Measurements from ENCODE around the gene SERPINI1. TPM values are rescaled to one million over a fixed set of nuclear protein-coding genes. Genes with fewer than 3 reads are reported as not detected.

Gene SERPINI1, protein sequence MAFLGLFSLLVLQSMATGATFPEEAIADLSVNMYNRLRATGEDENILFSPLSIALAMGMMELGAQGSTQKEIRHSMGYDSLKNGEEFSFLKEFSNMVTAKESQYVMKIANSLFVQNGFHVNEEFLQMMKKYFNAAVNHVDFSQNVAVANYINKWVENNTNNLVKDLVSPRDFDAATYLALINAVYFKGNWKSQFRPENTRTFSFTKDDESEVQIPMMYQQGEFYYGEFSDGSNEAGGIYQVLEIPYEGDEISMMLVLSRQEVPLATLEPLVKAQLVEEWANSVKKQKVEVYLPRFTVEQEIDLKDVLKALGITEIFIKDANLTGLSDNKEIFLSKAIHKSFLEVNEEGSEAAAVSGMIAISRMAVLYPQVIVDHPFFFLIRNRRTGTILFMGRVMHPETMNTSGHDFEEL
- total RNA-seq, result 1 to 10 TPM in 2 of 4 donors, under 1 TPM in 1, not detected in 1; 0.54 to 4.1 (median 1.2) TPM

DNA sequence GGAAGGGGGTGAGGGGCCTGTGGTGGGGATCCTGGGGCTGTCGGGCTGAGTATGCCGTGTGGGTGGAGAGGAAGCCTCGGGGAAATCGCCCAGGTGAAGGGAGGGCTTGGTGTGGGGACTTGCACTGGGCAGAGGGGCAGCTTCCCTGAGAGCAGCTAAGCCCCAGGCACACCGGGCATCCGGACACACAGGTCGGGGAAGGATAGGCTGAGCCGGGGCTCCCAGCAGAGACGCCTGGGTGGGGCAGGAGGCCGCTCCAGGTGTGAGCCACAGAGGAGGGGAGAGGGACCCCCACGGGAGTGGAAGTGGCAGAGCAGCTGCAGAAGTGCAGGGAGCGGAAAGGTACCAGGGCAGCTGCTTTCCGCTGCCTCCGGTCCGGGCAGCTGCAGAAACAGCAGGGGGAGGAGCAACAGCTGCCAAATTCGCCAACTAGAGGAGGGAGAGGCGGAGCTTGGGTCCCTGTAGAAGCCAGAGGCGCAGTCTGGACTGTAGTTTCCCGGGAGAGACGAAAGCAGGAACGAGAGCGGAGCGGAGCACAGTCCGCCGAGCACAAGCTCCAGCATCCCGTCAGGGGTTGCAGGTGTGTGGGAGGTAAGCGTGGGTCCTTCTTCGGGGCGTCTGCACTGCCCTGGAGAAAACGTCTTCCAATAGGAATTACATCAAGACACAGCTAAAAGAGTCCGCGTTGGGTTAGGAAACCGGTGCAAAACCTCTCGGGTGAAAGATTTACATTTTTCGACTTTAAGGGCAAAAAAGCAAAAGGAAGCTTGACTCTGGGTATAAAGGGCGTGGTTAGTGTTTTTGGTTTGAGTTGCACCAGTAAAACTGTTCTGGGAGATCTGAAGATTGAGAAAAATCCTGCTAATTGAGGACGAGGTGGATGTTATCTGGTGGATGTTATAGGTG, at the start of gene SERPINI1:
TSS of gene SERPINI1 (plus strand) at position 489 of the 906 bp plus-strand sequence. CDS start 53,408 bp downstream, outside the sequence.
- DNase-seq, result peak; percentile 88 to 95 (median 90)
- Histone ChIP-seq H3K9me3 (no peaks in the 10 kb centered on the region), H3K27me3 (no peaks in the 10 kb centered on the region), H3K4me3 (peak within 1 kb of the TSS; percentile 79 to 83 (median 82)), H3K36me3 (no peaks in the 10 kb centered on the region), H3K27ac (peak within 1 kb of the TSS; percentile 79 to 96 (median 92)), H3K4me1 (peaks cover 0 to 15% (median 0%) of the 10 kb centered on the region in 4 donors)
- TF ChIP-seq, protein P1, sequence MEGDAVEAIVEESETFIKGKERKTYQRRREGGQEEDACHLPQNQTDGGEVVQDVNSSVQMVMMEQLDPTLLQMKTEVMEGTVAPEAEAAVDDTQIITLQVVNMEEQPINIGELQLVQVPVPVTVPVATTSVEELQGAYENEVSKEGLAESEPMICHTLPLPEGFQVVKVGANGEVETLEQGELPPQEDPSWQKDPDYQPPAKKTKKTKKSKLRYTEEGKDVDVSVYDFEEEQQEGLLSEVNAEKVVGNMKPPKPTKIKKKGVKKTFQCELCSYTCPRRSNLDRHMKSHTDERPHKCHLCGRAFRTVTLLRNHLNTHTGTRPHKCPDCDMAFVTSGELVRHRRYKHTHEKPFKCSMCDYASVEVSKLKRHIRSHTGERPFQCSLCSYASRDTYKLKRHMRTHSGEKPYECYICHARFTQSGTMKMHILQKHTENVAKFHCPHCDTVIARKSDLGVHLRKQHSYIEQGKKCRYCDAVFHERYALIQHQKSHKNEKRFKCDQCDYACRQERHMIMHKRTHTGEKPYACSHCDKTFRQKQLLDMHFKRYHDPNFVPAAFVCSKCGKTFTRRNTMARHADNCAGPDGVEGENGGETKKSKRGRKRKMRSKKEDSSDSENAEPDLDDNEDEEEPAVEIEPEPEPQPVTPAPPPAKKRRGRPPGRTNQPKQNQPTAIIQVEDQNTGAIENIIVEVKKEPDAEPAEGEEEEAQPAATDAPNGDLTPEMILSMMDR (IDR thresholded peaks at IDR 0.05), result no peak
- TF ChIP-seq POLR2A (IDR thresholded peaks at IDR 0.05), result peak; percentile 65 to 70

- Histone ChIP-seq H3K27ac (no peak overlapping the region), H3K4me1 (no peaks in the 10 kb centered on the region), H3K4me3 (no peak overlapping the region), H3K27me3 (no peaks in the 10 kb centered on the region), H3K36me3 (peaks cover 0 to 40% (median 0%) of the 10 kb centered on the region in 3 donors), H3K9me3 (no peaks in the 10 kb centered on the region)
- no peak for DNase-seq
- TF ChIP-seq POLR2A (IDR thresholded peaks at IDR 0.05), result no peak
- TF ChIP-seq, protein P1 (IDR thresholded peaks at IDR 0.05), result no peak
These were observed 44.2 kb upstream of the SERPINI1 start for GRCh38 chr3:167691366-167691765.

DNA sequence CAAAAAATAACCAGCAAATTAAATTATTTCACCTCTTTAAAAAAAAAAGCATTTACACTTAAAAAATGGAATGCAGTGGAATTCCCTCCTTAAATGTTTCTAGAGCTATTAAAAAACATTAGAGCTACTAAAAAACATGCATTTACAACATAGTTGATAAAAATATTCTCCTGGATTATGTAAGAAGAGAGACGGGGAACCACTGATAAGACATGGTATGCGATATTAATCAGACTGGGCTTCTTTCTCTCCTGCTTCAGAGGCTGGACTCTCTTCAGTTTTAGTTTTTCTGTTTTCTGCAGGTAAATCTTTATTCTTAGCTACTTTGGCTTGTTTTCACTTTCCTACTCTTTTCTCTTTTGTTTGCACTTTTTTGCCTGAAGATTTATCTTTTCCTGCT, 41.4 kb upstream of the SERPINI1 start:
- H3K27me3 ChIP-seq, result no peaks in the 10 kb centered on the region
- no peaks in the 10 kb centered on the region for H3K4me1 ChIP-seq
- TF ChIP-seq POLR2A (IDR thresholded peaks at IDR 0.05), result no peak
- TF ChIP-seq, protein P1 (IDR thresholded peaks at IDR 0.05), result no peak
- DNase-seq, result no peak
- H3K9me3 ChIP-seq, result no peaks in the 10 kb centered on the region
- no peak overlapping the region for H3K4me3 ChIP-seq
- no peak overlapping the region for H3K27ac ChIP-seq
- H3K36me3 ChIP-seq, result peaks cover 0 to 39% (median 0%) of the 10 kb centered on the region in 3 donors

DNA sequence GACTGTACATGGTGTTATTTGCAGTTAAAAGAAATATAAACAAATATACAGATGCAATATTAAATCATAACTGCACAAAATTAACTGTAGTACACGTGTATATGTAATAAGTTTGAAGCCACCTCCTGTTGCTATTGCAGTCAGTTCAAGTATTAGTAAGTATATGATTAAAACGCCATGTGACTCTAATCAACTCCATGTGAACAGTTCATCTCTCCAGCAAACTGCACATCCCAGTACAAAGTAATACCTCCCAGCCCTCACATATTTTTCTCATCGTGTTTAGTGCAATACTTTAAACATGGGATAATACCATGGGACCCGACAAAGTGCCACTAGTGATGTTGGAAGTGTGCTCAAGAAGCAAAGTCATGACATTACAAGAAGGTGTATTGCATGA, 35.5 kb upstream of the SERPINI1 start:
- Histone ChIP-seq H3K27ac (no peak overlapping the region), H3K4me1 (no peaks in the 10 kb centered on the region), H3K36me3 (peaks cover 0 to 35% (median 0%) of the 10 kb centered on the region in 3 donors), H3K9me3 (no peaks in the 10 kb centered on the region), H3K27me3 (no peaks in the 10 kb centered on the region), H3K4me3 (no peak overlapping the region)
- DNase-seq, result no peak
- no peak for TF ChIP-seq POLR2A (IDR thresholded peaks at IDR 0.05)
- TF ChIP-seq, protein P1 (IDR thresholded peaks at IDR 0.05), result no peak

GRCh38 chr3:167700926-167701325, 34.6 kb upstream of the SERPINI1 start:
- TF ChIP-seq, protein P1 (IDR thresholded peaks at IDR 0.05), result no peak
- TF ChIP-seq POLR2A (IDR thresholded peaks at IDR 0.05), result no peak
- DNase-seq, result no peak
- H3K27ac ChIP-seq, result no peak overlapping the region
- no peaks in the 10 kb centered on the region for H3K27me3 ChIP-seq
- peaks cover 0 to 26% (median 0%) of the 10 kb centered on the region in 3 donors for H3K36me3 ChIP-seq
- H3K4me3 ChIP-seq, result no peak overlapping the region
- H3K4me1 ChIP-seq, result no peaks in the 10 kb centered on the region
- no peaks in the 10 kb centered on the region for H3K9me3 ChIP-seq
